Gastroesophageal sphincter (tissue), 3 donors: ENCODE results near the gene RELT.

Experiments
- EP300 ChIP-seq: sonication (generic); formaldehyde crosslinking; IDR thresholded peaks from one replicate; pipeline ENCODE4 v1.6.1; 2017; ENCODE audit warnings: antibody characterized with exemption, mild to moderate bottlenecking
- POLR2A ChIP-seq, 2 donors: fragments of 450-650 bp; IDR thresholded peaks; one replicate each; pipeline ENCODE4 v1.6.1; 2017; ENCODE audit warnings: antibody characterized with exemption in 2 of 2, mild to moderate bottlenecking in 2 of 2, moderate library complexity in 1 of 2
- POLR2AphosphoS5 ChIP-seq: sonication (generic); formaldehyde crosslinking; IDR thresholded peaks from one replicate; pipeline ENCODE4 v1.6.1; 2017; ENCODE audit warnings: antibody characterized with exemption
- TF ChIP-seq, protein P1 (sequence below), 4 experiments: fragments of 200-600 bp in 2 of 4; fragments of 450-650 bp in 2 of 4; sonication (generic) in 1 of 4; IDR thresholded peaks; one replicate each; pipeline ENCODE4 v1.5.1; 2017 to 2019; ENCODE audit warnings: antibody characterized with exemption in 4 of 4, mild to moderate bottlenecking in 2 of 4, moderate library complexity in 2 of 4

DNA sequence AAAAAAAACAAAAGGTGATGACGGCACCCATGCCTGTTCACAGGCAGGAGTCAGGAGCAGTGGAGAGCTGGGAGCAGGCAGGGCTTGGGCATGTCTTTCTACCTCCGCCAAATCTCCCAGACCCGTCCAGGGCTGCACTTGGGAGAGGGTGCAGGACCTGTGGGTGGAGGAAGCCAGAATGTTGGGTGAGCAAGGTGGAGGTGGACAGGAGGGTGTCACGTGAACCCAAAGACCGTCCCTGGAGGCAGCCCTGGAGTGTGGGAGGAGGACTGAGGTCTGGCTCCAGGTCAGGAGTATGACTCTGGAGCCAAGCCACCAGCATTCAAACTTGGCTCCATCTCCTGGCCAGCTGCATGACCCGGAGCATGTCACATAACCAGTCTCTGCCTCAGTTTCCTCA is 26.6 kb upstream of the RELT start:
- TF ChIP-seq, protein P1, sequence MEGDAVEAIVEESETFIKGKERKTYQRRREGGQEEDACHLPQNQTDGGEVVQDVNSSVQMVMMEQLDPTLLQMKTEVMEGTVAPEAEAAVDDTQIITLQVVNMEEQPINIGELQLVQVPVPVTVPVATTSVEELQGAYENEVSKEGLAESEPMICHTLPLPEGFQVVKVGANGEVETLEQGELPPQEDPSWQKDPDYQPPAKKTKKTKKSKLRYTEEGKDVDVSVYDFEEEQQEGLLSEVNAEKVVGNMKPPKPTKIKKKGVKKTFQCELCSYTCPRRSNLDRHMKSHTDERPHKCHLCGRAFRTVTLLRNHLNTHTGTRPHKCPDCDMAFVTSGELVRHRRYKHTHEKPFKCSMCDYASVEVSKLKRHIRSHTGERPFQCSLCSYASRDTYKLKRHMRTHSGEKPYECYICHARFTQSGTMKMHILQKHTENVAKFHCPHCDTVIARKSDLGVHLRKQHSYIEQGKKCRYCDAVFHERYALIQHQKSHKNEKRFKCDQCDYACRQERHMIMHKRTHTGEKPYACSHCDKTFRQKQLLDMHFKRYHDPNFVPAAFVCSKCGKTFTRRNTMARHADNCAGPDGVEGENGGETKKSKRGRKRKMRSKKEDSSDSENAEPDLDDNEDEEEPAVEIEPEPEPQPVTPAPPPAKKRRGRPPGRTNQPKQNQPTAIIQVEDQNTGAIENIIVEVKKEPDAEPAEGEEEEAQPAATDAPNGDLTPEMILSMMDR (IDR thresholded peaks at IDR 0.05): no peak
- TF ChIP-seq EP300: no peak
- TF ChIP-seq POLR2A (IDR thresholded peaks at IDR 0.05): no peak
- TF ChIP-seq POLR2AphosphoS5: no peak
